HepG2 (cell line): ENCODE results near the gene CHID1. TPM values are rescaled to one million over a fixed set of nuclear protein-coding genes. Genes with fewer than 3 reads are reported as not detected.

Source experiments
- CHD2 ChIP-seq: IDR thresholded peaks from 2 replicates; pipeline ENCODE4 v1.6.1; 2011; ENCODE audit warnings: low read depth, low read length, improper control_type of control experiment
- MED1 ChIP-seq: sonication (generic); formaldehyde crosslinking; IDR thresholded peaks from 2 replicates; pipeline ENCODE4 v1.4.0; 2020; ENCODE audit warnings: missing genetic modification reagents
- MED8 ChIP-seq: sonication (generic); formaldehyde crosslinking; IDR thresholded peaks from 2 replicates; pipeline ENCODE4 v1.8.1; 2023; ENCODE audit warnings: mild to moderate bottlenecking, missing genetic modification reagents; ENCODE audit not compliant: insufficient replicate concordance
- RARG ChIP-seq: sonication (generic); formaldehyde crosslinking; IDR thresholded peaks from 2 replicates; pipeline ENCODE4 v1.4.0; 2020; ENCODE audit warnings: low read depth, mild to moderate bottlenecking, missing genetic modification reagents
- TAF15 ChIP-seq: fragments of 200-400 bp; formaldehyde crosslinking; IDR thresholded peaks from one replicate; pipeline ENCODE4 v1.6.1; 2018; ENCODE audit warnings: mild to moderate bottlenecking, low read depth, low read length; ENCODE audit not compliant: poor library complexity, severe bottlenecking
- TBX3 ChIP-seq: fragments of 450-650 bp; IDR thresholded peaks from 2 replicates; pipeline ENCODE4 v1.6.1; 2017; ENCODE audit warnings: antibody characterized with exemption, mild to moderate bottlenecking, inconsistent platforms, borderline replicate concordance
- TP53 ChIP-seq: sonication (generic); formaldehyde crosslinking; conservative IDR thresholded peaks from 2 replicates; pipeline ENCODE4 v1.4.0; 2020; ENCODE audit warnings: missing genetic modification reagents
- ZNF253 ChIP-seq: sonication (generic); formaldehyde crosslinking; IDR thresholded peaks from 2 replicates; pipeline ENCODE4 v1.8.0; 2022; ENCODE audit warnings: mild to moderate bottlenecking, missing genetic modification reagents, borderline replicate concordance
- ZNF30 ChIP-seq: sonication (generic); formaldehyde crosslinking; IDR thresholded peaks from 2 replicates; pipeline ENCODE4 v1.5.0; 2020; ENCODE audit warnings: mild to moderate bottlenecking, missing genetic modification reagents
- ZNF556 ChIP-seq: sonication (generic); formaldehyde crosslinking; IDR thresholded peaks from 2 replicates; pipeline ENCODE4 v1.4.0; 2020; ENCODE audit warnings: mild to moderate bottlenecking, missing genetic modification reagents, borderline replicate concordance
- polyA plus RNA-seq, 8 experiments: library from polyadenylated mRNA; depleted of rRNA in 3 of 8; stranded (reverse) in 7 of 8; unstranded in 1 of 8; fragments of >200 nt; fragmentation: Illumina TruSeq in 4 of 8; extraction: Trizol in 4 of 8; gene quantifications; 2 replicates each; pipeline versions ENCODE4 v1.2.1 to v1.2.3, GENCODE V29; 2011 to 2016; ENCODE audit warnings: low read depth in 4 of 8, missing spikeins in 1 of 8, mixed read lengths in 1 of 8; ENCODE audit not compliant: insufficient read depth in 1 of 8
- total RNA-seq, 5 experiments: library from RNA; depleted of rRNA; stranded (reverse); fragments of >200 nt; fragmentation: Illumina TruSeq; extraction: Trizol; gene quantifications; 2 replicates each; pipeline ENCODE4 v1.2.3, GENCODE V29; 2016; ENCODE audit warnings: low read depth in 1 of 5
- TF ChIP-seq, protein P1 (sequence below): sonication (generic); formaldehyde crosslinking; IDR thresholded peaks from 2 replicates; pipeline ENCODE4 v1.4.0; 2020; ENCODE audit warnings: missing genetic modification reagents; ENCODE audit errors: not compliant biosample characterization
- TF ChIP-seq, protein P2 (sequence below): sonication (generic); formaldehyde crosslinking; IDR thresholded peaks from 2 replicates; pipeline ENCODE4 v1.9.0; 2021; ENCODE audit warnings: missing genetic modification reagents, borderline replicate concordance
- TF ChIP-seq, protein P3 (sequence below): sonication (generic); formaldehyde crosslinking; IDR thresholded peaks from 2 replicates; pipeline ENCODE4 v1.4.0; 2020; ENCODE audit warnings: mild to moderate bottlenecking, missing genetic modification reagents
- TF ChIP-seq, protein P4 (sequence below): sonication (generic); formaldehyde crosslinking; IDR thresholded peaks from 2 replicates; pipeline ENCODE4 v1.4.0; 2020; ENCODE audit warnings: missing genetic modification reagents
- TF ChIP-seq, protein P5 (sequence below): sonication (generic); formaldehyde crosslinking; IDR thresholded peaks from 2 replicates; pipeline ENCODE4 v1.5.0; 2020; ENCODE audit warnings: missing genetic modification reagents, mild to moderate bottlenecking, borderline replicate concordance
- TF ChIP-seq, protein P6 (sequence below): sonication (generic); formaldehyde crosslinking; IDR thresholded peaks from 2 replicates; pipeline ENCODE4 v1.4.0; 2020; ENCODE audit warnings: missing genetic modification reagents, mild to moderate bottlenecking, borderline replicate concordance

Gene CHID1
- total and polyA plus RNA-seq, 2 of the 13 experiments (the other 11 are each of a cell fraction or from before 2014, with no cell fraction given) = 65.1 to 93.6 TPM

DNA sequence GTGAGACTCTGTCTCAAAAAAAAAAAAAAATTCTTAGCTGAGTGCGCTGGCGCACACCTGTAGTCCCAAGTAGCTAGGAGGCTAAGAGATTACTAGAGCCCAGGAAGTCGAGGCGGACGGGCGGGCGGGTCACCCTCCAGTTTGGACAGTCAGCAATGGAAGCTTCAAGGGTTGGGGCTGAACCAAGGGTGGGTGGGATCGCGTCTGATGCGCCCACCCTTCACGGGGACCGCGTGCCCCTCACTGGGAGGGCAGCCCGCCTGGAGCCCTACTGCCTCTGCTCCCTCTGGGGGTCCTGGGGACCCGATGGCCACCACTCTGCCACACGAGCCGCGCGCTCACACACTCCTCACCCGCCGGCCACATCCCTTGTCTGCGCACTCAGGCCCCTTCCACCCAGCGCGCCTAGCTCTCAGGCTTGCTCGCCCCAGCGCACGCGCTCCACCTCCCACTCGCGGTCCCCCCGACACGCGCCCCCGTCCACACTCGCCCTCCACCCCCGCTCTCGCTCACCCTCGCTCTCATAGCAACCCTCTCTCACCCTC is 494 bp downstream of the CHID1 start (continued):
- TF ChIP-seq, protein P1, sequence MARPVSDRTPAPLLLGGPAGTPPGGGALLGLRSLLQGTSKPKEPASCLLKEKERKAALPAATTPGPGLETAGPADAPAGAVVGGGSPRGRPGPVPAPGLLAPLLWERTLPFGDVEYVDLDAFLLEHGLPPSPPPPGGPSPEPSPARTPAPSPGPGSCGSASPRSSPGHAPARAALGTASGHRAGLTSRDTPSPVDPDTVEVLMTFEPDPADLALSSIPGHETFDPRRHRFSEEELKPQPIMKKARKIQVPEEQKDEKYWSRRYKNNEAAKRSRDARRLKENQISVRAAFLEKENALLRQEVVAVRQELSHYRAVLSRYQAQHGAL (CRISPR knock-in tag) = no peak
- TF ChIP-seq MED8 (CRISPR knock-in tag) (peak; percentile 17), ZNF556 (CRISPR knock-in tag) (no peak), MED1 (CRISPR knock-in tag) (no peak), CHD2 (no peak), TAF15 (peak; percentile 21), TP53 (CRISPR knock-in tag) (no peak), ZNF30 (CRISPR knock-in tag) (no peak), TBX3 (no peak), ZNF253 (CRISPR knock-in tag) (no peak), RARG (CRISPR knock-in tag) (no peak)
- TF ChIP-seq, protein P2, sequence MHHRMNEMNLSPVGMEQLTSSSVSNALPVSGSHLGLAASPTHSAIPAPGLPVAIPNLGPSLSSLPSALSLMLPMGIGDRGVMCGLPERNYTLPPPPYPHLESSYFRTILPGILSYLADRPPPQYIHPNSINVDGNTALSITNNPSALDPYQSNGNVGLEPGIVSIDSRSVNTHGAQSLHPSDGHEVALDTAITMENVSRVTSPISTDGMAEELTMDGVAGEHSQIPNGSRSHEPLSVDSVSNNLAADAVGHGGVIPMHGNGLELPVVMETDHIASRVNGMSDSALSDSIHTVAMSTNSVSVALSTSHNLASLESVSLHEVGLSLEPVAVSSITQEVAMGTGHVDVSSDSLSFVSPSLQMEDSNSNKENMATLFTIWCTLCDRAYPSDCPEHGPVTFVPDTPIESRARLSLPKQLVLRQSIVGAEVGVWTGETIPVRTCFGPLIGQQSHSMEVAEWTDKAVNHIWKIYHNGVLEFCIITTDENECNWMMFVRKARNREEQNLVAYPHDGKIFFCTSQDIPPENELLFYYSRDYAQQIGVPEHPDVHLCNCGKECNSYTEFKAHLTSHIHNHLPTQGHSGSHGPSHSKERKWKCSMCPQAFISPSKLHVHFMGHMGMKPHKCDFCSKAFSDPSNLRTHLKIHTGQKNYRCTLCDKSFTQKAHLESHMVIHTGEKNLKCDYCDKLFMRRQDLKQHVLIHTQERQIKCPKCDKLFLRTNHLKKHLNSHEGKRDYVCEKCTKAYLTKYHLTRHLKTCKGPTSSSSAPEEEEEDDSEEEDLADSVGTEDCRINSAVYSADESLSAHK (CRISPR knock-in tag) = no peak
- TF ChIP-seq, protein P3, sequence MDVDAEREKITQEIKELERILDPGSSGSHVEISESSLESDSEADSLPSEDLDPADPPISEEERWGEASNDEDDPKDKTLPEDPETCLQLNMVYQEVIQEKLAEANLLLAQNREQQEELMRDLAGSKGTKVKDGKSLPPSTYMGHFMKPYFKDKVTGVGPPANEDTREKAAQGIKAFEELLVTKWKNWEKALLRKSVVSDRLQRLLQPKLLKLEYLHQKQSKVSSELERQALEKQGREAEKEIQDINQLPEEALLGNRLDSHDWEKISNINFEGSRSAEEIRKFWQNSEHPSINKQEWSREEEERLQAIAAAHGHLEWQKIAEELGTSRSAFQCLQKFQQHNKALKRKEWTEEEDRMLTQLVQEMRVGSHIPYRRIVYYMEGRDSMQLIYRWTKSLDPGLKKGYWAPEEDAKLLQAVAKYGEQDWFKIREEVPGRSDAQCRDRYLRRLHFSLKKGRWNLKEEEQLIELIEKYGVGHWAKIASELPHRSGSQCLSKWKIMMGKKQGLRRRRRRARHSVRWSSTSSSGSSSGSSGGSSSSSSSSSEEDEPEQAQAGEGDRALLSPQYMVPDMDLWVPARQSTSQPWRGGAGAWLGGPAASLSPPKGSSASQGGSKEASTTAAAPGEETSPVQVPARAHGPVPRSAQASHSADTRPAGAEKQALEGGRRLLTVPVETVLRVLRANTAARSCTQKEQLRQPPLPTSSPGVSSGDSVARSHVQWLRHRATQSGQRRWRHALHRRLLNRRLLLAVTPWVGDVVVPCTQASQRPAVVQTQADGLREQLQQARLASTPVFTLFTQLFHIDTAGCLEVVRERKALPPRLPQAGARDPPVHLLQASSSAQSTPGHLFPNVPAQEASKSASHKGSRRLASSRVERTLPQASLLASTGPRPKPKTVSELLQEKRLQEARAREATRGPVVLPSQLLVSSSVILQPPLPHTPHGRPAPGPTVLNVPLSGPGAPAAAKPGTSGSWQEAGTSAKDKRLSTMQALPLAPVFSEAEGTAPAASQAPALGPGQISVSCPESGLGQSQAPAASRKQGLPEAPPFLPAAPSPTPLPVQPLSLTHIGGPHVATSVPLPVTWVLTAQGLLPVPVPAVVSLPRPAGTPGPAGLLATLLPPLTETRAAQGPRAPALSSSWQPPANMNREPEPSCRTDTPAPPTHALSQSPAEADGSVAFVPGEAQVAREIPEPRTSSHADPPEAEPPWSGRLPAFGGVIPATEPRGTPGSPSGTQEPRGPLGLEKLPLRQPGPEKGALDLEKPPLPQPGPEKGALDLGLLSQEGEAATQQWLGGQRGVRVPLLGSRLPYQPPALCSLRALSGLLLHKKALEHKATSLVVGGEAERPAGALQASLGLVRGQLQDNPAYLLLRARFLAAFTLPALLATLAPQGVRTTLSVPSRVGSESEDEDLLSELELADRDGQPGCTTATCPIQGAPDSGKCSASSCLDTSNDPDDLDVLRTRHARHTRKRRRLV (CRISPR knock-in tag) = no peak
- TF ChIP-seq, protein P4, sequence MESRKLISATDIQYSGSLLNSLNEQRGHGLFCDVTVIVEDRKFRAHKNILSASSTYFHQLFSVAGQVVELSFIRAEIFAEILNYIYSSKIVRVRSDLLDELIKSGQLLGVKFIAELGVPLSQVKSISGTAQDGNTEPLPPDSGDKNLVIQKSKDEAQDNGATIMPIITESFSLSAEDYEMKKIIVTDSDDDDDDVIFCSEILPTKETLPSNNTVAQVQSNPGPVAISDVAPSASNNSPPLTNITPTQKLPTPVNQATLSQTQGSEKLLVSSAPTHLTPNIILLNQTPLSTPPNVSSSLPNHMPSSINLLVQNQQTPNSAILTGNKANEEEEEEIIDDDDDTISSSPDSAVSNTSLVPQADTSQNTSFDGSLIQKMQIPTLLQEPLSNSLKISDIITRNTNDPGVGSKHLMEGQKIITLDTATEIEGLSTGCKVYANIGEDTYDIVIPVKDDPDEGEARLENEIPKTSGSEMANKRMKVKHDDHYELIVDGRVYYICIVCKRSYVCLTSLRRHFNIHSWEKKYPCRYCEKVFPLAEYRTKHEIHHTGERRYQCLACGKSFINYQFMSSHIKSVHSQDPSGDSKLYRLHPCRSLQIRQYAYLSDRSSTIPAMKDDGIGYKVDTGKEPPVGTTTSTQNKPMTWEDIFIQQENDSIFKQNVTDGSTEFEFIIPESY = no peak
- TF ChIP-seq, protein P5, sequence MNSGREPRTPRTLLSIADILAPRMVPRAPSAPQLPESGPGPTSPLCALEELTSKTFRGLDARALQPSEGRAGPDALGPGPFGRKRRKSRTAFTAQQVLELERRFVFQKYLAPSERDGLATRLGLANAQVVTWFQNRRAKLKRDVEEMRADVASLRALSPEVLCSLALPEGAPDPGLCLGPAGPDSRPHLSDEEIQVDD (CRISPR knock-in tag) = no peak
- TF ChIP-seq, protein P6, sequence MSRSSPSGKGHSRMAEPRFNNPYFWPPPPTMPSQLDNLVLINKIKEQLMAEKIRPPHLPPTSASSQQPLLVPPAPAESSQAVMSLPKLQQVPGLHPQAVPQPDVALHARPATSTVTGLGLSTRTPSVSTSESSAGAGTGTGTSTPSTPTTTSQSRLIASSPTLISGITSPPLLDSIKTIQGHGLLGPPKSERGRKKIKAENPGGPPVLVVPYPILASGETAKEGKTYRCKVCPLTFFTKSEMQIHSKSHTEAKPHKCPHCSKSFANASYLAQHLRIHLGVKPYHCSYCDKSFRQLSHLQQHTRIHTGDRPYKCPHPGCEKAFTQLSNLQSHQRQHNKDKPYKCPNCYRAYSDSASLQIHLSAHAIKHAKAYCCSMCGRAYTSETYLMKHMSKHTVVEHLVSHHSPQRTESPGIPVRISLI = 0 out of 2 replicates have a peak, but pooled peaks have one; percentile 47
